Measurements from ENCODE around the gene SMU1.

GRCh38 chr9:33068991-33069390 lies 7.5 kb downstream of the SMU1 start:
- TF ChIP-seq CTCF (IDR thresholded peaks at IDR 0.05 in 4 of 5, conservative IDR thresholded peaks at IDR 0.05 in 1 of 5) (no peak), POLR2A (IDR thresholded peaks at IDR 0.05) (no peak)

Data from gastrocnemius medialis (tissue), 4 donors.